Activated CD4-positive, CD25-positive, alpha-beta regulatory T cell treated with anti-CD3 and anti-CD28 coated beads, Interleukin-2, amount 50 U/mL, for 72 hours (primary cell): ENCODE measurements around the gene CD4.
"Not testable (repeated sequence)": the region's sequence is repeated elsewhere in the genome, so short reads cannot be mapped to it uniquely, and the experiment has no call there.

Experiments
- DNase-seq: peaks from one replicate; pipeline ENCODE4 v3.0.0; 2021

CD4 gene

DNA sequence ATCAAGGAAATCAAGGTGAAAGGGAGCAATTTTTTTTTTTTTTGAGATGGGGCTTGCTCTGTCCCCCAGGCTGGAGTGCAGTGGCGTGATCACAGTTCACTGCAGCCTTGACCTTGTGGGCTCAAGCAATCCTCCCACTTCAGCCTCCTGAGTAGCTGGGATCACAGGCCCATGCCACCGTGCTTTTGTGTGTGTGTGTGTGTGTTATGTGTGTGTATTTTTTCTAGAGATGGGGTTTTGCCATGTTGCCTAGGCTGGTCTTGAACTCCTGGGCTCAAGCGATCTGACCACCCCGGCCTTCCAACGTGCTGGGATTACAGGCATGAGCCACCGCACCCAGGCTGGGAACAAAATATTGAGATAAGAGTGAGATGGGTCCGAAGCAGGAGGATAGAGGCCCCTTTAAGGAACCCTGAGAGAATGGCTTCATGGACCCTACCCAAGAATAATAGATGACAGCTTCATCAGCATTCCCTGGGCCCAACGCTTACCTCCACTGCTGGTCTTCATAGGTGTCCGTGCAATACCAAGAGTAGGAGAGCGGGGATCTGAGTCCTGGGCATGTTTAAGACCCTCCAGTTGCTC is 60.7 kb downstream of the CD4 start:
- no peak for DNase-seq

DNA sequence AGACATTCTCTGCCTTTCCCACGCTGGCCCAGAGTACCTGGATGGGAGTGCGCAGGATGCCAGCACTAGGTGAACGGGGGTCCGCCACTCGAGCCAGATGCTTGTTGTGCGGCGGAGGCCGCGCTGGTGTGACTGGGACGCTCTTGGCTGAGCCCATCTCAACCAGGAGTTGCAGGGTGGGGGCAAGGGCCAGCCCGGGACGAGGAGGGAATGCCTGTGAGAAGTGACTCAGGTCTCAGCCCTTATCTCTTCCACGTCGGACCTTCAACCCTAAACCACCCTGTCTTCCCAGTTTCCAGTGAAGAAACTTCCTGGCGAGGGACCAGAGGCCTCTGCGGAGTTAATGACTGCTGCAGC is 61.4 kb downstream of the CD4 start:
- no peak for DNase-seq

DNA sequence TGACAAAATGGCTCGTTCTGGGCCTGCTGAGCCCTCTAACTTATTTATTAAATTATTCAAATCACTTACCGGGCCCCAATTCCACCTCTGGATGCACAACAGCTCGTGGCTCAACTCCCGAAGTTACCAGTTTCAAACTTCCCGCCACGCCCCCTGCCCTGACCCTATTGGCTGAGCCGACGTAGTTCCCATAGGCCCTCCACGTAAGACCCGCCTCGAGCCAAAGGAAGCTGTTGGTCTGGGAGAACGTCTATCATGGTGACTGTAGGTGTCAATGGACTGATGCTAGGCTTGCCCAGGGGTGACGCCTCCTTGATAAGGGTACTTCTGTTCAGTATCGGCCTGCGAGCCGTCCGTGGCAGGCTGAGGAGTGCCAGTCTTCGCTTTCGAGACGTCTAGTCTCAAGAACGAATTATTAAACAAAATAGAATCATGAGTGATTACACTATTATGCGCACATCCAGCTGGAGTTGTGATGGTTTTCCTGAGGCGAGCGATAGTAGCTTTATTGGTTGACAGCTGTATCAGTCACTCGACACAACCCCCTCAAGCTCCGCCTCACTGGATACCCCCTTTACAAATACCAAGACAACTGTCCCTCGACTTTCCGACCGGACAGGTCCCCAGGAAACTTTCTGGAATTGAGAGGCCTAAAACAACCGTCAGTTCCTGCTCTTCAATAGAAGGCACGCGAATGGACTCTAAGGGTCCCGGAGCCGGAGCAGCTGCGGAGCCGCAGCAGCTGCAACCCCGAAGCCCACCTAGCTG is 62.0 kb downstream of the CD4 start, which contains the start of gene CDCA3:
Gene CDCA3, minus strand, starts transcription at position 134 of the 768 bp plus-strand sequence. CDS start 334 bp downstream, outside the sequence.
- DNase-seq = peak; percentile 89

DNA sequence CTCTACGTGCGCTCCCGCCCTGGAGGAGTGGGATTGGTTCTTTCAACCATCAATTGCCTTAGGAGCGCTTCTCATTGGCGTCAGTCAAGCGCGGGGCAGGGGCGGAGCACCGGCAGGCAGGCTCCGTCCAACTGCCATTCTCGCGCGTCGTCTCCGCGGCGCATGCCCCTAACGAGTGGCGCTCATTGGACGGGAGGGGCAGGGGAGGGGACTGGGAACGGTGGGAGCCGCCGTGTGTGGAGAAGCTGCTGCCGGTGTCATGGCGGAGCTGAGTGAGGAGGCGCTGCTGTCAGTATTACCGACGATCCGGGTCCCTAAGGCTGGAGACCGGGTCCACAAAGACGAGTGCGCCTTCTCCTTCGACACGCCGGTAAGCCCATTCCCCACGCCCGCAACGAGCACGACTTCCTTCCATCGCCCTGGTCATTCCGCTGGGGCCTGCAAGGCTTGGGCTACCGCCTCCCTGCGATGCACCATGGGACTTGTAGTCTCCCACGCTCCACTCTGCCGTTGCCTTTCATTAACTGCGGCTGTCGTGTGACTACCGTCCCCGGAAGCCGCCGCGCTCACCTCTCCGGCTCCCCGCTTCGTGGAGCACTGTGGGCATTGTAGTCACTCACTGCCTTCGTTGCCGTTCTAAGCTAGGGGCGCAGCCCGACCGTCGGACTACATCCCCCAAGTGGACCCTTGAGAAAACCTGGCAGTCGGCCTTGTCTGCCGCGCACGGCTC is 62.8 kb downstream of the CD4 start, which contains the start of gene USP5:
Gene USP5, plus strand, starts transcription at position 230 of the 730 bp plus-strand sequence. Its CDS starts 30 bp downstream, at position 260.
- DNase-seq = peak; percentile 96

DNA sequence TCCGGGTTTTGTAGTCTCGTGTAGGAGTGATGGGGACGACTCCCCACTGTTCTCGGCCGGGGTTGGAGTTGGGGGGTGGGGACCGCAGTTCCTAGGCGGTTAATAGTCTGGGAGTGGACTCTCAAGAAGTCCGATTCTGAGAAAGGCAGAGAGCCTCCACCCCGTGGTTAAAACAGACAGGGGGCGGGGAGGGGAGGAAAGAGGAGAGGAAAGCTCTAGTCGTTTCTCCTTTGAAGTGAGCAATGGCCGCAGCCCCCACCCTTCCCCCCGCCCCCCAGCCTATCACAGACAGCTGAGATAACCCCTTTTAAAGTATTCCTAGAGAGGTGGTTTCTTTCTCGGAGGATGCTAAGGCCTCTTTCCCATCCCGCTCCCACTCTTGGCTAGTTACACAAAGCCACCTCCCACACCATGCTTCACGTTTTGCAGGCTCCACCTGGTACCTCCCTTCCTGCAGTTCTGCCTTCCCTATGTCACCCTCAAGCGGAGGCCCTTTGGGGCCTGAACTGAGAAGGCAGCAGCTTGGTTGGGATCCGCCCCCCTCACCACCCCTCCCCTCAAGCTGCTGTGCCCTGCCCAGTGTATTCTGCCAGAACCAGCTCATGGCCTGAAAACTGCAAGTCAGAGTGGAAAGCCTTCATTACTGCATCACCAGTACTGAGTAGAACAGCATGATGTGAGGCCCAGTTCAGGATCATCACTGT is 63.5 kb downstream of the CD4 start:
- peak; percentile 54 for DNase-seq

DNA sequence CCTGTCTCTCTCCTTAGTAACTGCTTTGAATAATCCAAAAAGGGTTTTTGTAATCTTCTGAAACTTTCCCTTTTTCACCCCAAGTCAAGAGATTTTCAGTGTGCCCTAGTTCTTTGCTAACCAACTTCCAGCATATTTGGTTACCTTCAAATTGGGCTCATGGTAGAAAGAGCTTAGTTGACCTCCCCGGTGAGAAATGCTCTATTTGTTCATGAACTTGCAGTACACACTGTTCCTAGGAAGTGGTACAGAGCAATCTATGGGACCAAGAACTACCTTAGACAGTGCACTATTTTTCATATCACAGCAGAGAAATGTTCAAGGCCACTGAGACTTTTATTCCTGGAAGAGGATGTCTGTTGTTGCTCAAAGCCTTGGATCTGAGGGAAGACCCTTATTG is 64.3 kb downstream of the CD4 start:
- DNase-seq = no peak

DNA sequence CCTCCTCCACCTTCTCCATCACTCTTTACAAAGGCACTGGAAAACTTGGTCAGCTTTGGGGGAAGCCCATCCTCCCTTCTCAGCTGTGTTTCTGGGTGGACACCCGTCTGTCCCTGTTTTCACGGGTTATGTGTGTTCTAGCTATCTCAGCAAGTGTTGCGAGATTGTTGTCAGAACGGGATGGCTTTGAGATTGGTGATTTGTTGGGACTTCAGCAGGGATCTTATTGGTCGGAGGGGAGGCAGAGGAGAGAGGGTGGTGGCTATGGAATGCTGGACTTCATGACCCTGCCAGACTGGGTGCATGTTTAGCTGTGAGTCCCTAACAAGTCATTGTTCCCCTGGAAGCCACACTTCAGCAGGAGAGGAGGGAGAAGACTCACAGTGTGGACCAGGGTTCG is 64.7 kb downstream of the CD4 start:
- DNase-seq = no peak

DNA sequence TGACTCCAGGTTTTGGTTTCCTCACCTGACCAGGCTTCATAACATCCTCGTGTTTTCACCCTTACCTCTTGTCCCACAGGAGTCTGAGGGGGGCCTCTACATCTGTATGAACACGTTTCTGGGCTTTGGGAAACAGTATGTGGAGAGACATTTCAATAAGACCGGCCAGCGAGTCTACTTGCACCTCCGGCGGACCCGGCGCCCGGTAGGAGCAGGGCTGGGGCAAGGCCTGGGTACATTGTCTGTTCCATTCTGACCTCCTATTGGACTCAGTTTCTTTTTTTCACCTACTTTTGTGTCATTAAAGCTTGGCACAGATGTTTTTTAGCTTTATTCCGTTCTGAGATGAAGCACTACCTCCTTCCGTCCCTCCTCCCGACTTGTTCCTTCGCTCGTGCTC is 66.0 kb downstream of the CD4 start:
- DNase-seq = no peak

DNA sequence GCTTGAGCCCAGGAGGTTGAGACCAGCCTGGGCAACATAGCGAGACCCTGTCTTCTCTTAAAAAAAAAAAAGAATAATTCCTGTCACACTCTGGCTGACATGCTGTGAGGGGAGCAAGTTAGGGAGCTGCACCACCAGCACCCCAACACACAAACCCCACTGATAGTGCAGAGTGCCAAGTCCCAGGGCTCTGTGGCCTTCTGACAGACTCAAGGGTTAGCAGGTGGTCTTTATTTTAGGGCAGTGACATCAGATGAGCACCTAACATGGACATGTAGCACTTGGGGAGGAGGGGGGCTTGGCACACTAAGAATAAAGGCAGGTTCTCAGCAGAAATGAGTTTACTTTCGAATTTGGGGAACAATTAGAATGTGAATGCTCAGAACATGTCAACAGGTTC is 69.5 kb downstream of the CD4 start:
- no peak for DNase-seq

DNA sequence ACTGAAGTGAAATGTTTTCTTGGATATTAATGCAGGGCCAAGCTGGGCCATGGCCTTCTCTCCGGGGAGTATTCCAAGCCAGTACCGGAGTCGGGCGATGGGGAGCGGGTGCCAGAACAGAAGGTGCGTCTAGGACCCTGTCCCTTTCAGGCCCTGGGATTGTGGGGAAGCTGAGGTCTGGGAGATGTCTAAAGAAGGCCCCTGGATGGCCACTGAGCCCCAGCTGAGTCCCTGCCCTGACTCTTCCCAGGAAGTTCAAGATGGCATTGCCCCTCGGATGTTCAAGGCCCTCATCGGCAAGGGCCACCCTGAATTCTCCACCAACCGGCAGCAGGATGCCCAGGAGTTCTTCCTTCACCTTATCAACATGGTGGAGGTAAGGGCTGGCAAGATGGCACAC is 70.8 kb downstream of the CD4 start:
- DNase-seq = no peak

DNA sequence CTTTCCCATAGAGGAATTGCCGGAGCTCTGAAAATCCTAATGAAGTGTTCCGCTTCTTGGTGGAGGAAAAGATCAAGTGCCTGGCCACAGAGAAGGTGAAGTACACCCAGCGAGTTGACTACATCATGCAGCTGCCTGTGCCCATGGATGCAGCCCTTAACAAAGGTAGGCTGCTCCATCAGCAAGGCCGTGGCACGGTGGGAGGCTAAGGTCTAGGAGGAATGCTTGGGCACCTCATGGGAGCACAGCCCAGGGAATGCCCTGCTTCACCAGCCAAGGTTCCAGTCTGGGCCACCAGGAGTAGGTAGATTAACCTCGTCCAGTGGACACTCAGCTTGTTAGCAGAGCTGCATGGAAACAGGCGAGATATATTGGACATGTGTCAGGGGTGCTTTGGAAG is 71.6 kb downstream of the CD4 start:
- DNase-seq = no peak

DNA sequence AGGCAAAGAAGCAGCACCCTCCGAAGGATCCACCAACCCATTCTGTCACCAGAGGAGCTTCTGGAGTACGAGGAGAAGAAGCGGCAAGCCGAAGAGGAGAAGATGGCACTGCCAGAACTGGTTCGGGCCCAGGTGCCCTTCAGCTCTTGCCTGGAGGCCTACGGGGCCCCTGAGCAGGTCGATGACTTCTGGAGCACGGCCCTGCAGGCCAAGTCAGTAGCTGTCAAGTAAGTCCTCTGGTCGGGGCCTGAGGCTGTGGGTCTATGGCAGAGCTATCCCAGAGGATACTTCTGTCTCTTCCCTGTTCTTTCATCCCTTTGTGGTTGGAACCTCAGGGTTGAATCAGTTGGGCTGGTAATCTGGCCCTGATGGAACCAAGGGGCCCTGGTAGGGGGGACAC is 72.1 kb downstream of the CD4 start:
- no peak for DNase-seq

DNA sequence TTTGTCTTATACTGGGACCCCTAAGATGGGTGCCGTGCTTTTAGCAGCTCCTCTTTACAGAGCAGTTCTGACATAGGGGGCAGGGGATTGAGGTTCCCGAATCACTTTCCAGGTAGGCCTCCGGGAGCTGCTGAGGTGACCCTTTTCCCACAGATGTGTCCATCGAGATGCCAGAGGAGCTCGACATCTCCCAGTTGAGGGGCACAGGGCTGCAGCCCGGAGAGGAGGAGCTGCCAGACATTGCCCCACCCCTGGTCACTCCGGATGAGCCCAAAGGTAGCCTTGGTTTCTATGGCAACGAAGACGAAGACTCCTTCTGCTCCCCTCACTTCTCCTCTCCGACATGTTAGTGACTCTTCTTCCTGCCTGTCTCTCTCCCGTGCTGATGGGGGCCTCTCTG is 73.7 kb downstream of the CD4 start:
- no peak for DNase-seq

DNA sequence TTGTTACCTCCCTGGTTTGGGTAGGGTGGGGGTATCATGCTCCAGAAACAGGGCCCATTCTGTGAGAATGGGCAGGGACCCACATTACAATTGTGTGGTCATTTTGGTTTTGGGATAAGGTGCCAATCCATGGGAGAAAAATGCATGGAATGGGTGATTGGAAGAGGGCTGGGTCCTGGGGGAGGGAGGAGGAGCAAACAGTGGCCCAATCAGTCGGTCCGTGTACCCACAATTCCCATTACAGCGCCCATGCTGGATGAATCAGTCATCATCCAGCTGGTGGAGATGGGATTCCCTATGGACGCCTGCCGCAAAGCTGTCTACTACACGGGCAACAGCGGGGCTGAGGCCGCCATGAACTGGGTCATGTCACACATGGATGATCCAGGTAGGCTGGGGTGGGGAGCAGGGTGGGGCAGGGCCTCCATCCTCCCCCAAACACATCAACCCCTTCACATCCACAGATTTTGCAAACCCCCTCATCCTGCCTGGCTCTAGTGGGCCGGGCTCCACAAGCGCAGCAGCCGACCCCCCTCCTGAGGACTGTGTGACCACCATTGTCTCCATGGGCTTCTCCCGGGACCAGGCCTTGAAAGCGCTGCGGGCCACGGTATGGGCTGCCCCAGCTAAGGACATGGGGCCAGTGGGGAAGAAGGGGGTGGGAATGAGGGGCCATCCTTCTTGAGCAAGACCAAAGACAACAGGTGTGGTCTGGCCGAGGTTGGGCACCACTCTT is 74.4 kb downstream of the CD4 start:
- DNase-seq = no peak

DNA sequence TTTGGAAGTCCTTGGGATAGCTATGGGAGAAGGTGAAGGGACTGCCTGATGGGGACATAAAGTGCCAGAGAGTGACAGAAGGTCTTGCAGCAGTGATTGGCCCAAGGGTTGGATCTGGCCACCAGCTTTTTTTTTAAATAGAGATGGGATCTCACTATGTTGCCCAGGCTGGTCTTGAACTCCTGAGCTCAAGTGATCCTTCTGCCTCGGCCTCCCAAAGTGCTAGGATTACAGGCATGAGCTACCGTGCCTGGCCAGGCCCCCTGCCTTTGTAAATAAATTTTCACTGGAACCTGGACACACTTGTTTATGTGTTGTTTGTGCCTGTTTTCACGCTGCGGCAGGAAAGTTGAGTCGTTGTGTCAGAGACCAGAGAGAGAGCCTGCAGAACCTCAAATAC is 76.0 kb downstream of the CD4 start:
- DNase-seq = not testable (repeated sequence)

DNA sequence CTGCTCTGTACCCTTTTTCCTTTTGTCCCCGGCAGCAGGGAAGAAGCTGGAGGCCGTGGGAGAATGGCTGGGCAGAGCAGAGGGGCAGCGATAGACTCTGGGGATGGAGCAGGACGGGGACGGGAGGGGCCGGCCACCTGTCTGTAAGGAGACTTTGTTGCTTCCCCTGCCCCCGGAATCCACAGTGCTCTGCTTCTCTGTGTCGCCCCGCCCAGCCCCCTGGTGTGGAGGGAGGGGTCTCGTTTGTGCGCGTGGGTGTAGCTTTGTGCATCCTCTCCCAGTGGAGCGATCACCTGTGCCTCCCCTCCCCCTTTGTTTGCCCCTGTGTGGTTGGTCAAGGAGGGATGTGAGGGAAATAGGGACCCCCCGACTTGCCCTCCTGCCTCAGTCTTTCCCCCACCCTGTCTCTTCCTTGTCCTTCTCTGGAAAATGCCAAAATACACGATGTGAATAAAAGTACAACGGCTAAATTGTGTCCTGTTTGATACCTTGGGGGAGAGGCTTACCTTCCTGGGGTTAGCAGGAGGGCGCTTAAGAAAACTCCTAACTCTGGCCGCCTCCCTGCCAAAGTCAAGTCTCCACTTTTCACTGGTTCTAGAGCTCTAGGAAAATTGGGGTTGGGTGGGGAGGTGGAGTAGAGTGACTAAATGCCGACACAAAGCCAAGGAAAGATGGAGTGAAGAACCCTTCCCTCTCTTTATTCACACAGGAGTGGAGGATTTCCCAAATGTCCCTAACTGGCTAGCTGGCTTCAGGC is 77.0 kb downstream of the CD4 start:
- no peak for DNase-seq

DNA sequence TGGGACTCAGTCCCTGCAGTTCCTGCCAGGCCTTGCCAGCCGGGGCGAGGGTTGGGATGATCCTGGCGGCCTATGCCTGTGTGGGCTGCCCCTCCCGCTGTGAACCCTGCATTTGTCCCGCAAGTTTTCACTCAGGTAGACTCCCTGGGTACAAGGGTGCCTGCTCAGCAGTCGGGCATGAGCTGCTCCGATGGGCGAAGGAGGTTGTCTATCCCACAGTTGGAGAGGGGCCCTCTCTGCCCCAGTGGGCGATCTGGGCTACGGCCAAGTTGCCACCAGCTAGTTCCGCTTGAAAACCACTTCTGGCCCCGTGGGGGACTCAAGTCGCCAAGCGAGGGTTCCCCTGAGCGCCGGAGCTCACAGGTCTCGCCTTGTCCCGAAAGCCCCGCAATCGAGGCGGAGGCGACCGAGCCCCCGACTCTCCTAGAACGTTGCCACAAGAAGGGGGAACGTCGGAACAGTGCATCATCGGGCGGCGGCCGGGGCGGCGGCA is 77.6 kb downstream of the CD4 start:
- DNase-seq = no peak

DNA sequence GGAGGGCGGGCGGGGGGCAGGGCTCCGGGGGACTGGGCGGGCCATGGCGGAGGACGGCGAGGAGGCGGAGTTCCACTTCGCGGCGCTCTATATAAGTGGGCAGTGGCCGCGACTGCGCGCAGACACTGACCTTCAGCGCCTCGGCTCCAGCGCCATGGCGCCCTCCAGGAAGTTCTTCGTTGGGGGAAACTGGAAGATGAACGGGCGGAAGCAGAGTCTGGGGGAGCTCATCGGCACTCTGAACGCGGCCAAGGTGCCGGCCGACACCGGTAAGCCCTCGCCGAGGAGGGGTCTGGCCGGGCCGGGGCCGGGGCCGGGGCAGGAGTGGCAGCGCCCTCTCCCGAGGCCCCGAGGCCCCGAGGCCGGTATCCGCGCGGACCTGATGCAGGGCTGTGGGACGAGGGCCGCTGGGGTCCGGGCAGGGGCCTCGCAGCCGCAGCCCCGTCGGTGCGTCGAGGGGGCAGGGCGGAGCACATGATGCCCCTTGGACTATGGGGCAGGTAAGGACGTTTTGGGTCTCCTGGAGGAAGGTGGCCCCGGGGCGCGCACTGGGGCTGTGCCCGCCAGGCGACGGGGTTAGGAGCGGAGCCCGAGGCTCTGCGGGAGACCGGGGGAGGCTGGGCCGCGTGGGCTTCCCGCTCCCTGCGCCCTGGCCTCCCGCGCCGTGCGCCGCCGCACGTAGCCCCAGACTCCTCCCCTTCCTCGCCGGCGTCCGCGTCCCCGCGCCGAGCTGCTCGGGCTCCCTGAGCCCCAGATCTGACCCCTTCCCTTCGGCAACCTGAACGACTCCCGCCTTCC is 78.3 kb downstream of the CD4 start, which contains the start of gene TPI1:
Gene TPI1, plus strand, starts transcription at position 119 of the 798 bp plus-strand sequence. Its CDS starts 36 bp downstream, at position 155.
- peak; percentile 83 for DNase-seq

DNA sequence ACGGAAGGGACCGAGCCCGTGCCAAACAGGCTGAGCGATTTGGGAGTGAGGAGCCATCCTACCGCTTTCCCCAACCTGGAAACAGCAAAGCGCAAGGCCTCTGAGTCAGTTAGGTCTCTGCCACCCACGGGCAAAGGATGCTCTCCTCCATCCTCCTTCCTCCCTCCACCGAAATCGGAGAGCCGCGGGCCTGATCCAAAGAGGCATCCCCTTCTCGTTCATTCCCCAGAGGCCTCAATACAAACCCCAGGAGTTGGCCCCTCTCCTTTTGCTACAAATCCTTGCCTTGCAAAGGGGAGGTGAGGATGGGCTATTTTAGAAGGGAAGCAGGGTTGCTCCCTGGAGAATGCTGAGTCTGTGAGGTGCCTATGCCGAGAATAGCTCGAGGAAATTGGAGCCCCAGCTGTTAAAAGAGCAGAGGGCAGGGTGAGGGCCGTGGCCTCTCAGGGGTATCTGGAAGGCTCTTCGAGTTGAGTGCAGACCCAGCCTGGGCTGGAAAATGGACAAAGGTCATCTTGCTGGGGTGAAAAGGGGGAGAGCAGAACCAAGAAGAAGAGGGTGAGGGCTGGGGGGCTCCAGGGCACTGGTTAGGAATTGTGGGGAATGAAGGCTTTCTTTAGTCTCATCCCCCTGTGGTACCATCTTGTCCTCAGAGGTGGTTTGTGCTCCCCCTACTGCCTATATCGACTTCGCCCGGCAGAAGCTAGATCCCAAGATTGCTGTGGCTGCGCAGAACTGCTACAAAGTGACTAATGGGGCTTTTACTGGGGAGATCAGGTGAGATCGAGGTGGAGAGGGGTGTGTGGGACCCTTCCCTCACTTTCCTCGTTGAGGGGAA is 79.1 kb downstream of the CD4 start:
- no peak for DNase-seq
